Neural cell (in vitro differentiated cells): ENCODE results near the gene SKIC8. TPM values are rescaled to one million over a fixed set of nuclear protein-coding genes. Genes with fewer than 3 reads are reported as not detected.

Source experiments
- H2AFZ ChIP-seq: fragments of 200-600, 300-800 bp; sonication (generic), shearing (Covaris generic); 2 replicates; pipeline ENCODE4 v1.6.0; 2014; ENCODE audit warnings: low read depth, mild to moderate bottlenecking, antibody characterized with exemption, low read length, moderate library complexity
- H3F3A ChIP-seq: fragments of 200-600 bp; shearing (Covaris generic); 2 replicates; pipeline ENCODE4 v1.6.1; 2016; ENCODE audit warnings: mild to moderate bottlenecking, moderate library complexity, mixed read lengths, antibody characterized with exemption, low read length; ENCODE audit not compliant: insufficient read depth, poor library complexity, severe bottlenecking
- H3K27ac ChIP-seq: fragments of 200-600, 300-800 bp; sonication (generic), shearing (Covaris generic); 2 replicates; pipeline ENCODE4 v1.5.1; 2014; ENCODE audit warnings: mild to moderate bottlenecking, low read length, moderate library complexity
- H3K27me3 ChIP-seq: fragments of 300-800, 200-600 bp; sonication (generic), shearing (Covaris generic); 2 replicates; pipeline ENCODE4 v1.6.0; 2014; ENCODE audit warnings: mild to moderate bottlenecking, low read depth, low read length, moderate library complexity; ENCODE audit not compliant: insufficient read depth
- H3K36me3 ChIP-seq: fragments of 300-800, 200-600 bp; sonication (generic), shearing (Covaris generic); 2 replicates; pipeline ENCODE4 v1.5.1; 2014; ENCODE audit warnings: mild to moderate bottlenecking, antibody characterized with exemption, low read length, moderate library complexity; ENCODE audit not compliant: insufficient read depth
- H3K4me2 ChIP-seq: fragments of 300-800, 200-600 bp; sonication (generic), shearing (Covaris generic); 2 replicates; pipeline ENCODE4 v1.6.0; 2014; ENCODE audit warnings: mild to moderate bottlenecking, low read length
- H3K4me3 ChIP-seq: fragments of 300-800, 200-600 bp; sonication (generic), shearing (Covaris generic); 2 replicates; pipeline ENCODE4 v1.5.1; 2014; ENCODE audit warnings: mild to moderate bottlenecking, low read length, moderate library complexity
- H3K79me2 ChIP-seq: fragments of 200-600 bp; shearing (Covaris generic); replicated peaks from 2 replicates; pipeline ENCODE4 v1.6.0; 2014; ENCODE audit warnings: mild to moderate bottlenecking, low read length, moderate library complexity; ENCODE audit not compliant: insufficient read depth
- H3K9ac ChIP-seq: fragments of 300-800, 200-600 bp; sonication (generic), shearing (Covaris generic); 2 replicates; pipeline ENCODE4 v1.6.1; 2016; ENCODE audit warnings: mild to moderate bottlenecking, low read length, mixed read lengths
- H3K9me2 ChIP-seq: fragments of 200-600 bp; shearing (Covaris generic); 2 replicates; pipeline ENCODE4 v1.6.1; 2016; ENCODE audit warnings: mild to moderate bottlenecking, low read length, mixed read lengths; ENCODE audit not compliant: insufficient read depth
- H3K9me3 ChIP-seq: fragments of 200-600, 300-800 bp; sonication (generic), shearing (Covaris generic); 2 replicates; pipeline ENCODE4 v1.6.1; 2016; ENCODE audit warnings: mild to moderate bottlenecking, mixed run types, low read length, moderate library complexity, mixed read lengths
- H4K20me1 ChIP-seq: fragments of 200-600 bp; shearing (Covaris generic); 2 replicates; pipeline ENCODE4 v1.6.1; 2016; ENCODE audit warnings: mild to moderate bottlenecking, mixed run types; ENCODE audit not compliant: insufficient read depth
- EP300 ChIP-seq: fragments of 450-650 bp; conservative IDR thresholded peaks from 2 replicates; pipeline ENCODE4 v1.6.1; 2014; ENCODE audit warnings: antibody characterized with exemption, mild to moderate bottlenecking, moderate library complexity; ENCODE audit not compliant: poor library complexity, severe bottlenecking
- EZH2 ChIP-seq: fragments of 200-600, 300-800 bp; shearing (Covaris generic), sonication (generic); IDR thresholded peaks from 2 replicates; pipeline ENCODE4 v1.6.1; 2014; ENCODE audit warnings: antibody characterized with exemption, low read length, borderline replicate concordance, mild to moderate bottlenecking; ENCODE audit not compliant: insufficient read depth, poor library complexity, severe bottlenecking
- MXI1 ChIP-seq: fragments of 450-650 bp; conservative IDR thresholded peaks from 2 replicates; pipeline ENCODE4 v1.6.1; 2014; ENCODE audit warnings: antibody characterized with exemption, mild to moderate bottlenecking; ENCODE audit not compliant: poor library complexity, severe bottlenecking
- POLR2AphosphoS5 ChIP-seq: IDR thresholded peaks from 2 replicates; pipeline ENCODE4 v1.6.1; 2012
- RAD21 ChIP-seq: fragments of 450-650 bp; conservative IDR thresholded peaks from 2 replicates; pipeline ENCODE4 v1.6.1; 2014; ENCODE audit warnings: antibody characterized with exemption, mild to moderate bottlenecking, moderate library complexity
- SMC3 ChIP-seq: fragments of 450-650 bp; conservative IDR thresholded peaks from 2 replicates; pipeline ENCODE4 v1.6.1; 2014; ENCODE audit warnings: antibody characterized with exemption, mild to moderate bottlenecking, moderate library complexity; ENCODE audit not compliant: poor library complexity
- TAF1 ChIP-seq: IDR thresholded peaks from 2 replicates; pipeline ENCODE4 v1.6.1; 2012; ENCODE audit warnings: low read depth
- polyA plus RNA-seq: library from polyadenylated mRNA; depleted of rRNA; stranded (reverse); fragments of >200 nt; gene quantifications from 2 replicates; pipeline ENCODE4 v1.2.3, GENCODE V29; 2014
- TF ChIP-seq, protein P1 (sequence below): IDR thresholded peaks from 2 replicates; pipeline ENCODE4 v1.6.1; 2012; ENCODE audit warnings: borderline replicate concordance
- TF ChIP-seq, protein P2 (sequence below): fragments of 450-650 bp; IDR thresholded peaks from 2 replicates; pipeline ENCODE4 v1.5.1; 2014; ENCODE audit warnings: antibody characterized with exemption, mild to moderate bottlenecking, moderate library complexity; ENCODE audit not compliant: poor library complexity, severe bottlenecking

The SKIC8 gene
- polyA plus RNA-seq, 1 donor from 2014 or later = 170 TPM

DNA sequence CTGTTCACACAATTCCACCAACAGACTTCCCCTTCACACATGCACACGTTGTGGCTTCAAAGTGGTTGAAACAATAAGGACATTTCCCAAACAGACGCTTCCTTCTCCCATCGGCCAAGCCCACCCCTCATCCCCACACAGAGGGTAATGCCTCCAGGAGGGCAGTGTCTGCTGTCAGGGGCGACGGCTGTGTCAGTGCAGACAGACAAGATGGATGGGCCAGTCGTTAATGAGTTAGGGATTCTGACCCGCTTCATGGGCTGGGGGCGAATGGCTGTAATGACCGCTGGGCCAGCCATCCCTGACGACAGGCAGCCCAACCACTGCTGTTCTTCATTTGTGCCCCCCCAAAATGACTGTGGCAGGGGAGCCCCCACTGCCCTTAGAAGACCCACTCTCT lies 20.2 kb upstream of the SKIC8 start:
- no peak overlapping the region for H3K4me2 ChIP-seq
- H3K9me2 ChIP-seq = no peaks in the 10 kb centered on the region
- no peaks in the 10 kb centered on the region for H3K79me2 ChIP-seq
- H3K4me3 ChIP-seq = no peak overlapping the region
- H3K36me3 ChIP-seq = no peaks in the 10 kb centered on the region
- no peak overlapping the region for H3K9ac ChIP-seq
- no peaks in the 10 kb centered on the region for H4K20me1 ChIP-seq
- no peaks in the 10 kb centered on the region for H3K27me3 ChIP-seq
- no peak for TF ChIP-seq SMC3
- no peak for TF ChIP-seq EZH2
- no peaks in the 10 kb centered on the region for H3K9me3 ChIP-seq
- H3K27ac ChIP-seq = no peak overlapping the region
- H3F3A ChIP-seq = no peaks in the 10 kb centered on the region
- H2AFZ ChIP-seq = no peak overlapping the region

DNA sequence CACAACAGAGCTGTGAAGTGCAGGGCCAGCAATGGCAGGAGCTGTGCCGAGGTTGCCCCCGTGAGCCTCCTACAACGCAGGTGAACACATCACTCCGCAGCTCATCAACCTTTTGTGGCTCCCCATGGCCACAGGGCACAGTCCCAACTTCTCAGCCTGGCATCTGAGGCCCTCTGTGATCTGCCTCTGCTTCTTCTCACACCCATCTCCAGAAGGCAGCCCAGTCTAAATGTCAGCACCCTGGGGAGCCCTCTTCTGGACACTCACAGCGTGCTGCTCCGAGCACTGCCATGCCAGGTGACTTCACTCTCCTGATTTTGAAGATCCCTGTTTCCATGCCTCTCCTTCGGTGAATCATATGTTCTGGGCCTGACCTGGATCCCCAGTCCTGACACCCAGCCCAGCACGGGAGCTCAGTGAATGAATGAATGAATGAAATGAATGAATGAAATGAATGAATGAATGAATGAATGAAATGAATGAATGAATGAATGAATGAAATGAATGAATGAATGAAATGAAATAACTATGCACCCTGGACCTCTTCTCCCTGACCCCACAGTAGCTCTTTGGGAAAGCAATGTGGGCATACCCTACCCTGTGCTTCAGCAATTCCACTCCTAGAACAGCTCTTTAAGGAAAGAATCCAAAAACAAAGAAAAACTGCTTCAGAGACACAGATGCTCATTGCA lies 17.9 kb upstream of the SKIC8 start:
- Histone ChIP-seq H3K27ac (no peak overlapping the region), H3K4me3 (no peak overlapping the region), H4K20me1 (no peaks in the 10 kb centered on the region), H3K9me3 (no peaks in the 10 kb centered on the region), H2AFZ (no peak overlapping the region), H3K4me2 (no peak overlapping the region), H3F3A (no peaks in the 10 kb centered on the region), H3K9me2 (no peaks in the 10 kb centered on the region), H3K9ac (no peak overlapping the region), H3K27me3 (no peaks in the 10 kb centered on the region), H3K79me2 (no peaks in the 10 kb centered on the region), H3K36me3 (no peaks in the 10 kb centered on the region)
- TF ChIP-seq, protein P1, sequence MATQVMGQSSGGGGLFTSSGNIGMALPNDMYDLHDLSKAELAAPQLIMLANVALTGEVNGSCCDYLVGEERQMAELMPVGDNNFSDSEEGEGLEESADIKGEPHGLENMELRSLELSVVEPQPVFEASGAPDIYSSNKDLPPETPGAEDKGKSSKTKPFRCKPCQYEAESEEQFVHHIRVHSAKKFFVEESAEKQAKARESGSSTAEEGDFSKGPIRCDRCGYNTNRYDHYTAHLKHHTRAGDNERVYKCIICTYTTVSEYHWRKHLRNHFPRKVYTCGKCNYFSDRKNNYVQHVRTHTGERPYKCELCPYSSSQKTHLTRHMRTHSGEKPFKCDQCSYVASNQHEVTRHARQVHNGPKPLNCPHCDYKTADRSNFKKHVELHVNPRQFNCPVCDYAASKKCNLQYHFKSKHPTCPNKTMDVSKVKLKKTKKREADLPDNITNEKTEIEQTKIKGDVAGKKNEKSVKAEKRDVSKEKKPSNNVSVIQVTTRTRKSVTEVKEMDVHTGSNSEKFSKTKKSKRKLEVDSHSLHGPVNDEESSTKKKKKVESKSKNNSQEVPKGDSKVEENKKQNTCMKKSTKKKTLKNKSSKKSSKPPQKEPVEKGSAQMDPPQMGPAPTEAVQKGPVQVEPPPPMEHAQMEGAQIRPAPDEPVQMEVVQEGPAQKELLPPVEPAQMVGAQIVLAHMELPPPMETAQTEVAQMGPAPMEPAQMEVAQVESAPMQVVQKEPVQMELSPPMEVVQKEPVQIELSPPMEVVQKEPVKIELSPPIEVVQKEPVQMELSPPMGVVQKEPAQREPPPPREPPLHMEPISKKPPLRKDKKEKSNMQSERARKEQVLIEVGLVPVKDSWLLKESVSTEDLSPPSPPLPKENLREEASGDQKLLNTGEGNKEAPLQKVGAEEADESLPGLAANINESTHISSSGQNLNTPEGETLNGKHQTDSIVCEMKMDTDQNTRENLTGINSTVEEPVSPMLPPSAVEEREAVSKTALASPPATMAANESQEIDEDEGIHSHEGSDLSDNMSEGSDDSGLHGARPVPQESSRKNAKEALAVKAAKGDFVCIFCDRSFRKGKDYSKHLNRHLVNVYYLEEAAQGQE = no peak
- no peak for TF ChIP-seq SMC3
- no peak for TF ChIP-seq POLR2AphosphoS5
- no peak for TF ChIP-seq EP300
- TF ChIP-seq EZH2 = no peak
- no peak for TF ChIP-seq RAD21
- TF ChIP-seq, protein P2, sequence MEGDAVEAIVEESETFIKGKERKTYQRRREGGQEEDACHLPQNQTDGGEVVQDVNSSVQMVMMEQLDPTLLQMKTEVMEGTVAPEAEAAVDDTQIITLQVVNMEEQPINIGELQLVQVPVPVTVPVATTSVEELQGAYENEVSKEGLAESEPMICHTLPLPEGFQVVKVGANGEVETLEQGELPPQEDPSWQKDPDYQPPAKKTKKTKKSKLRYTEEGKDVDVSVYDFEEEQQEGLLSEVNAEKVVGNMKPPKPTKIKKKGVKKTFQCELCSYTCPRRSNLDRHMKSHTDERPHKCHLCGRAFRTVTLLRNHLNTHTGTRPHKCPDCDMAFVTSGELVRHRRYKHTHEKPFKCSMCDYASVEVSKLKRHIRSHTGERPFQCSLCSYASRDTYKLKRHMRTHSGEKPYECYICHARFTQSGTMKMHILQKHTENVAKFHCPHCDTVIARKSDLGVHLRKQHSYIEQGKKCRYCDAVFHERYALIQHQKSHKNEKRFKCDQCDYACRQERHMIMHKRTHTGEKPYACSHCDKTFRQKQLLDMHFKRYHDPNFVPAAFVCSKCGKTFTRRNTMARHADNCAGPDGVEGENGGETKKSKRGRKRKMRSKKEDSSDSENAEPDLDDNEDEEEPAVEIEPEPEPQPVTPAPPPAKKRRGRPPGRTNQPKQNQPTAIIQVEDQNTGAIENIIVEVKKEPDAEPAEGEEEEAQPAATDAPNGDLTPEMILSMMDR = no peak
- no peak for TF ChIP-seq MXI1
- no peak for TF ChIP-seq TAF1
